ENCODE results near the gene TMEM237.

The TMEM237 gene

GRCh38 chr2:201647431-201647830 lies 4.1 kb upstream of the TMEM237 start:
- no peak for TF ChIP-seq EZH2phosphoT487 (IDR thresholded peaks at IDR 0.05; ENCODE audit: low read length)
- TF ChIP-seq CTCF (IDR thresholded peaks at IDR 0.05; ENCODE audit: low read length): no peak
- TF ChIP-seq EZH2 (optimal IDR thresholded peaks at IDR 0.05; ENCODE audit: low read depth, low read length): no peak
- no peak overlapping the region for H3K4me3 ChIP-seq (ENCODE audit: low read length)
- no peak overlapping the region for H3K9ac ChIP-seq (ENCODE audit: low read length)
- DNase-seq: no peak
- H3K27me3 ChIP-seq (replicated peaks; ENCODE audit: insufficient read depth, low read length): no peaks in the 10 kb centered on the region
- no peaks in the 10 kb centered on the region for H3K79me2 ChIP-seq (ENCODE audit: low read length)
- no peaks in the 10 kb centered on the region for H3K36me3 ChIP-seq (replicated peaks; ENCODE audit: insufficient read depth, low read length)
- no peak overlapping the region for H2AFZ ChIP-seq (ENCODE audit: low read length)
- H3K4me1 ChIP-seq (ENCODE audit: low read length): peaks cover 10% of the 10 kb centered on the region; the same call in 1 of the 2 replicates
- no peaks in the 10 kb centered on the region for H4K20me1 ChIP-seq (ENCODE audit: insufficient read depth, low read length)
- H3K4me2 ChIP-seq (ENCODE audit: low read depth, low read length): no peak overlapping the region
- H3K9me3 ChIP-seq (replicated peaks; ENCODE audit: insufficient read depth, low read length): no peaks in the 10 kb centered on the region
- no peak overlapping the region for H3K27ac ChIP-seq (ENCODE audit: low read length)
- H3F3A ChIP-seq (ENCODE audit: insufficient read depth, low read length): no peaks in the 10 kb centered on the region
- no peaks in the 10 kb centered on the region for H3K9me2 ChIP-seq (replicated peaks; ENCODE audit: insufficient read depth, low read length)

- no peak overlapping the region for H3K27ac ChIP-seq (ENCODE audit: low read length)
- no peaks in the 10 kb centered on the region for H4K20me1 ChIP-seq (ENCODE audit: insufficient read depth, low read length)
- H3K9ac ChIP-seq (ENCODE audit: low read length): no peak overlapping the region
- H2AFZ ChIP-seq (ENCODE audit: low read length): peak overlapping the region; percentile 97; the same call in 1 of the 2 replicates
- H3K4me3 ChIP-seq (ENCODE audit: low read length): peak overlapping the region; percentile 98; the same call in 1 of the 2 replicates
- H3K27me3 ChIP-seq (replicated peaks; ENCODE audit: insufficient read depth, low read length): no peaks in the 10 kb centered on the region
- H3K36me3 ChIP-seq (replicated peaks; ENCODE audit: insufficient read depth, low read length): no peaks in the 10 kb centered on the region
- no peak overlapping the region for H3K4me2 ChIP-seq (ENCODE audit: low read depth, low read length)
- DNase-seq: no peak
- H3K4me1 ChIP-seq (ENCODE audit: low read length): peaks cover 14% of the 10 kb centered on the region
- TF ChIP-seq CTCF (IDR thresholded peaks at IDR 0.05; ENCODE audit: low read length) (no peak), EZH2 (optimal IDR thresholded peaks at IDR 0.05; ENCODE audit: low read depth, low read length) (no peak), EZH2phosphoT487 (IDR thresholded peaks at IDR 0.05; ENCODE audit: low read length) (no peak)
- no peaks in the 10 kb centered on the region for H3K79me2 ChIP-seq (ENCODE audit: low read length)
- H3F3A ChIP-seq (ENCODE audit: insufficient read depth, low read length): no peaks in the 10 kb centered on the region
- H3K9me3 ChIP-seq (replicated peaks; ENCODE audit: insufficient read depth, low read length): no peaks in the 10 kb centered on the region
- no peaks in the 10 kb centered on the region for H3K9me2 ChIP-seq (replicated peaks; ENCODE audit: insufficient read depth, low read length)
These were observed 698 bp upstream of the TMEM237 start for GRCh38 chr2:201644001-201644400.

GRCh38 chr2:201642579-201643215 lies 606 bp downstream of the TMEM237 start:
- H3K27me3 ChIP-seq (replicated peaks; ENCODE audit: insufficient read depth, low read length): no peaks in the 10 kb centered on the region
- peak overlapping the region; percentile 97 for H2AFZ ChIP-seq (ENCODE audit: low read length)
- no peaks in the 10 kb centered on the region for H4K20me1 ChIP-seq (ENCODE audit: insufficient read depth, low read length)
- TF ChIP-seq EZH2phosphoT487 (IDR thresholded peaks at IDR 0.05; ENCODE audit: low read length) (no peak), CTCF (IDR thresholded peaks at IDR 0.05; ENCODE audit: low read length) (no peak), EZH2 (optimal IDR thresholded peaks at IDR 0.05; ENCODE audit: low read depth, low read length) (no peak)
- H3K9me3 ChIP-seq (replicated peaks; ENCODE audit: insufficient read depth, low read length): no peaks in the 10 kb centered on the region
- peak; percentile 80 for DNase-seq
- H3K36me3 ChIP-seq (replicated peaks; ENCODE audit: insufficient read depth, low read length): no peaks in the 10 kb centered on the region
- no peaks in the 10 kb centered on the region for H3K79me2 ChIP-seq (ENCODE audit: low read length)
- H3K4me2 ChIP-seq (ENCODE audit: low read depth, low read length): peak overlapping the region; percentile 62
- peak overlapping the region; percentile 44; the same call in 1 of the 2 replicates for H3K27ac ChIP-seq (ENCODE audit: low read length)
- H3K4me1 ChIP-seq (ENCODE audit: low read length): peaks cover 14% of the 10 kb centered on the region
- H3K9ac ChIP-seq (ENCODE audit: low read length): peak overlapping the region; percentile 92
- H3K4me3 ChIP-seq (ENCODE audit: low read length): peak overlapping the region; percentile 98
- no peaks in the 10 kb centered on the region for H3K9me2 ChIP-seq (replicated peaks; ENCODE audit: insufficient read depth, low read length)
- no peaks in the 10 kb centered on the region for H3F3A ChIP-seq (ENCODE audit: insufficient read depth, low read length)
